ENCODE results near the gene SH3RF3.

The SH3RF3 gene

GRCh38 chr2:109375656-109376055 lies 246.7 kb downstream of the SH3RF3 start:
- no peak for TF ChIP-seq CTCF (IDR thresholded peaks at IDR 0.05; ENCODE audit: control insufficient read depth, insufficient read depth, low read depth, low read length, missing control alignments)
- DNase-seq (ENCODE audit: low read depth): no peak
- no peak overlapping the region for H3K4me3 ChIP-seq (ENCODE audit: control insufficient read depth, low read depth, low read length)

GRCh38 chr2:109376115-109376514 lies 247.1 kb downstream of the SH3RF3 start:
- no peak for DNase-seq (ENCODE audit: low read depth)
- TF ChIP-seq CTCF (IDR thresholded peaks at IDR 0.05; ENCODE audit: control insufficient read depth, insufficient read depth, low read depth, low read length, missing control alignments): no peak
- no peak overlapping the region for H3K4me3 ChIP-seq (ENCODE audit: control insufficient read depth, low read depth, low read length)

- no peak for DNase-seq (ENCODE audit: low read depth)
- TF ChIP-seq CTCF (IDR thresholded peaks at IDR 0.05; ENCODE audit: control insufficient read depth, insufficient read depth, low read depth, low read length, missing control alignments): no peak
- H3K4me3 ChIP-seq (ENCODE audit: control insufficient read depth, low read depth, low read length): no peak overlapping the region
Observed at GRCh38 chr2:109376796-109377495, 247.9 kb downstream of the SH3RF3 start.

GRCh38 chr2:109377976-109378375 lies 249.0 kb downstream of the SH3RF3 start:
- H3K4me3 ChIP-seq (ENCODE audit: control insufficient read depth, low read depth, low read length): no peak overlapping the region
- no peak for DNase-seq (ENCODE audit: low read depth)
- no peak for TF ChIP-seq CTCF (IDR thresholded peaks at IDR 0.05; ENCODE audit: control insufficient read depth, insufficient read depth, low read depth, low read length, missing control alignments)

GRCh38 chr2:109378682-109379081 lies 249.7 kb downstream of the SH3RF3 start:
- TF ChIP-seq CTCF (IDR thresholded peaks at IDR 0.05; ENCODE audit: control insufficient read depth, insufficient read depth, low read depth, low read length, missing control alignments): no peak
- H3K4me3 ChIP-seq (ENCODE audit: control insufficient read depth, low read depth, low read length): no peak overlapping the region
- no peak for DNase-seq (ENCODE audit: low read depth)

GRCh38 chr2:109379507-109379906 lies 250.5 kb downstream of the SH3RF3 start:
- H3K4me3 ChIP-seq (ENCODE audit: control insufficient read depth, low read depth, low read length): no peak overlapping the region
- DNase-seq (ENCODE audit: low read depth): no peak
- TF ChIP-seq CTCF (IDR thresholded peaks at IDR 0.05; ENCODE audit: control insufficient read depth, insufficient read depth, low read depth, low read length, missing control alignments): no peak
